GM19395 (cell line): ENCODE data around the gene NQO2.
A peak's percentile ranks its signal among the peaks of the same experiment; 100 is the strongest.
"Not testable (repeated sequence)": the region's sequence is repeated elsewhere in the genome, so short reads cannot be mapped to it uniquely, and the experiment has no call there.

Source experiments
- ATAC-seq: cut with Tn5 transposase; IDR thresholded peaks from one replicate; pipeline ENCODE4 v1.9.1; 2021; ENCODE audit warnings: mild to moderate bottlenecking, moderate library complexity; ENCODE audit not compliant: unreplicated experiment

Gene NQO2

GRCh38 chr6:2988426-2989331 is 11.0 kb upstream of the NQO2 start:
- ATAC-seq, result peak; percentile 58

- peak; percentile 81 for ATAC-seq
Observed at GRCh38 chr6:2989332-2990247, 10.1 kb upstream of the NQO2 start.

- no peak for ATAC-seq
Observed at GRCh38 chr6:2990248-2990931, 9.3 kb upstream of the NQO2 start.

GRCh38 chr6:2990932-2991506 is 8.7 kb upstream of the NQO2 start:
- no peak for ATAC-seq

- ATAC-seq, result no peak
Observed at GRCh38 chr6:2992330-2992979, 7.2 kb upstream of the NQO2 start.

- no peak for ATAC-seq
Observed at GRCh38 chr6:2993755-2994317, 5.9 kb upstream of the NQO2 start.

- ATAC-seq, result peak; percentile 47
Observed at GRCh38 chr6:2998249-2998997, 1.3 kb upstream of the NQO2 start.

GRCh38 chr6:2998998-2999617 is 586 bp upstream of the NQO2 start:
- ATAC-seq, result peak; percentile 44

GRCh38 chr6:3001146-3001772 is 1.6 kb downstream of the NQO2 start:
- ATAC-seq, result no peak

- ATAC-seq, result no peak
Observed at GRCh38 chr6:3001773-3002293, 2.1 kb downstream of the NQO2 start.

GRCh38 chr6:3003226-3003625 is 3.5 kb downstream of the NQO2 start:
- ATAC-seq, result not testable (repeated sequence)

GRCh38 chr6:3005077-3005476 is 5.4 kb downstream of the NQO2 start:
- ATAC-seq, result no peak

GRCh38 chr6:3005874-3006273 is 6.2 kb downstream of the NQO2 start:
- no peak for ATAC-seq

GRCh38 chr6:3006476-3006875 is 6.8 kb downstream of the NQO2 start:
- no peak for ATAC-seq

- ATAC-seq, result no peak
Observed at GRCh38 chr6:3007571-3007970, 7.9 kb downstream of the NQO2 start.

GRCh38 chr6:3008712-3009265 is 9.1 kb downstream of the NQO2 start:
- not testable (repeated sequence) for ATAC-seq

GRCh38 chr6:3009930-3010329 is 10.2 kb downstream of the NQO2 start:
- ATAC-seq, result no peak

GRCh38 chr6:3011158-3011557 is 11.5 kb downstream of the NQO2 start:
- ATAC-seq, result no peak
